Measurements from ENCODE around the gene C17orf113. TPM values are rescaled to one million over a fixed set of nuclear protein-coding genes. Genes with fewer than 3 reads are reported as not detected.

The C17orf113 gene
- total RNA-seq (1 to 10 TPM; 1.2 to 2.2 (median 1.8) TPM), polyA plus RNA-seq (1 to 10 TPM; 1.5 to 1.9 TPM)

- Histone ChIP-seq H3K4me3 (peak within 1 kb of the TSS; percentile 63 to 78 (median 76)), H3K9me3 (no peaks in the 10 kb centered on the region), H3K4me1 (peaks cover 0 to 4% (median 0%) of the 10 kb centered on the region in 3 donors), H3K27me3 (no peaks in the 10 kb centered on the region), H3K27ac (peak within 1 kb of the TSS; percentile 51 to 80 (median 70)), H3K36me3 (no peaks in the 10 kb centered on the region)
- ATAC-seq (peak; percentile 87 to 96 (median 92)), DNase-seq (peak; percentile 61 to 92 (median 76)), FAIRE-seq (no peak)
- WGBS, 2 donors: 0 to 1% methylated on average over 46 to 65 of the region's 65 CpGs
- peak in 2 of 4 donors; percentile 10 to 15 for TF ChIP-seq CTCF (IDR thresholded peaks at IDR 0.05)
- intact Hi-C loops (cut with DNase I): no loop called here
Measured at GRCh38 chr17:42050393-42051012, at the start of gene C17orf113. Gene C17orf113, minus strand, starts transcription at chr17:42050601. Its CDS starts 7,225 bp downstream, at chr17:42043376.

GRCh38 chr17:42098730-42099399, 48.5 kb upstream of the C17orf113 start:
- Histone ChIP-seq H3K9me3 (no peaks in the 10 kb centered on the region), H3K4me1 (peaks cover 0 to 4% (median 0%) of the 10 kb centered on the region in 3 donors), H3K27ac (no peak overlapping the region), H3K4me3 (no peak overlapping the region), H3K27me3 (no peaks in the 10 kb centered on the region), H3K36me3 (no peaks in the 10 kb centered on the region)
- intact Hi-C loops (cut with DNase I): no loop called here
- WGBS, 2 donors: 71 to 72% methylated on average over 14 of the region's 14 CpGs
- peak in 2 of 4 donors; percentile 16 to 22 for ATAC-seq
- TF ChIP-seq CTCF (IDR thresholded peaks at IDR 0.05): no peak
- no peak for FAIRE-seq
- DNase-seq: no peak

GRCh38 chr17:42097691-42098631, 47.6 kb upstream of the C17orf113 start, which contains the start of gene ZNF385C:
Gene ZNF385C, minus strand, starts transcription at chr17:42098473. Its CDS starts 35,417 bp downstream, at chr17:42063056.
- 16 to 17% methylated on average over 48 to 52 of the region's 52 CpGs for WGBS, 2 donors
- FAIRE-seq (no peak), DNase-seq (peak in 2 of 6 donors; percentile 54 to 80), ATAC-seq (peak; percentile 49 to 82 (median 62))
- Histone ChIP-seq H3K4me3 (peak within 1 kb of the TSS in 1 of 4 donors; percentile 17), H3K4me1 (peaks cover 0 to 4% (median 0%) of the 10 kb centered on the region in 3 donors), H3K36me3 (no peaks in the 10 kb centered on the region), H3K27ac (no peak within 1 kb of the TSS), H3K27me3 (no peaks in the 10 kb centered on the region), H3K9me3 (no peaks in the 10 kb centered on the region)
- TF ChIP-seq CTCF (IDR thresholded peaks at IDR 0.05): no peak
- intact Hi-C loops (cut with DNase I): no loop called here

- H3K9me3 ChIP-seq: no peaks in the 10 kb centered on the region
- H3K4me1 ChIP-seq: peaks cover 0 to 4% (median 0%) of the 10 kb centered on the region in 3 donors
- WGBS, 2 donors: 62 to 69% methylated on average over 6 to 8 of the region's 8 CpGs
- no peak for TF ChIP-seq CTCF (IDR thresholded peaks at IDR 0.05)
- H3K36me3 ChIP-seq: no peaks in the 10 kb centered on the region
- no peak for ATAC-seq
- no peak overlapping the region for H3K27ac ChIP-seq
- no peak for FAIRE-seq
- no peak overlapping the region for H3K4me3 ChIP-seq
- intact Hi-C loops (cut with DNase I): no loop called here
- no peaks in the 10 kb centered on the region for H3K27me3 ChIP-seq
- no peak for DNase-seq
Measured at GRCh38 chr17:42096360-42097111, 46.1 kb upstream of the C17orf113 start.
